ENCODE data around the gene ZNF157. TPM values are rescaled to one million over a fixed set of nuclear protein-coding genes. Genes with fewer than 3 reads are reported as not detected.

ZNF157 gene
- total and polyA plus RNA-seq, 4 donors, result 0.10 to 0.63 (median 0.25) TPM

DNA sequence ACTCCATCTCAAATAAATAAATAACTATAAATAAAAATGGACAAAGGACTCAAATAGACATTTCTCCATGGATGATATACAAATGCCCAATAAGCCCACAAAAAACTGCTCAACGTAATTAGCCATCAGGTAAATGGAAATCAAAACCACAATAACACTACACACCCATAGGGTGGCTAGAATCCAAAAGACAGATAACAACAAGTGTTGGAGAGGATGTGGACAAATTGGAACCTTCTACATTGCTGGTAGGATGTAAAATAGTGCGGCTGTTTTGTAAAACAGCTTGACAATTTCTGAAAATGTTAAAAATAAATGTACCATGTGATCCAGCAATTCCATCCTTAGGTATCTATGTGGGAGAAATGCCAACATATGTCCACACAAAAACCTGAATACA, 52.1 kb downstream of the ZNF157 start:
- Histone ChIP-seq H3K36me3 (ENCODE audit: control insufficient read depth in 4 of 4, insufficient read depth in 4 of 4, low read length in 4 of 4) (no peaks in the 10 kb centered on the region), H3K4me3 (no peak overlapping the region), H3K9ac (ENCODE audit: insufficient read depth in 1 of 2, low read length in 2 of 2) (no peak overlapping the region), H3K27ac (ENCODE audit: low read depth in 1 of 2, low read length in 1 of 2) (no peak overlapping the region), H3K4me1 (ENCODE audit: control insufficient read depth in 5 of 5, insufficient read depth in 5 of 5, low read length in 5 of 5) (no peaks in the 10 kb centered on the region), H3K27me3 (ENCODE audit: control insufficient read depth in 3 of 3, insufficient read depth in 3 of 3, low read length in 2 of 3) (no peaks in the 10 kb centered on the region), H3K9me3 (ENCODE audit: control insufficient read depth in 4 of 4, insufficient read depth in 3 of 4, low read length in 3 of 4) (peaks cover 0 to 22% (median 2%) of the 10 kb centered on the region in 4 donors)
- TF ChIP-seq, protein P1, sequence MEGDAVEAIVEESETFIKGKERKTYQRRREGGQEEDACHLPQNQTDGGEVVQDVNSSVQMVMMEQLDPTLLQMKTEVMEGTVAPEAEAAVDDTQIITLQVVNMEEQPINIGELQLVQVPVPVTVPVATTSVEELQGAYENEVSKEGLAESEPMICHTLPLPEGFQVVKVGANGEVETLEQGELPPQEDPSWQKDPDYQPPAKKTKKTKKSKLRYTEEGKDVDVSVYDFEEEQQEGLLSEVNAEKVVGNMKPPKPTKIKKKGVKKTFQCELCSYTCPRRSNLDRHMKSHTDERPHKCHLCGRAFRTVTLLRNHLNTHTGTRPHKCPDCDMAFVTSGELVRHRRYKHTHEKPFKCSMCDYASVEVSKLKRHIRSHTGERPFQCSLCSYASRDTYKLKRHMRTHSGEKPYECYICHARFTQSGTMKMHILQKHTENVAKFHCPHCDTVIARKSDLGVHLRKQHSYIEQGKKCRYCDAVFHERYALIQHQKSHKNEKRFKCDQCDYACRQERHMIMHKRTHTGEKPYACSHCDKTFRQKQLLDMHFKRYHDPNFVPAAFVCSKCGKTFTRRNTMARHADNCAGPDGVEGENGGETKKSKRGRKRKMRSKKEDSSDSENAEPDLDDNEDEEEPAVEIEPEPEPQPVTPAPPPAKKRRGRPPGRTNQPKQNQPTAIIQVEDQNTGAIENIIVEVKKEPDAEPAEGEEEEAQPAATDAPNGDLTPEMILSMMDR (IDR thresholded peaks at IDR 0.05; ENCODE audit: control extremely low read depth, extremely low read depth), result no peak
- DNase-seq (no peak), ATAC-seq (ENCODE audit: insufficient read depth, low FRiP score) (no peak)
- 68 to 89% methylated on average over 2 of the region's 2 CpGs for WGBS, 2 donors

DNA sequence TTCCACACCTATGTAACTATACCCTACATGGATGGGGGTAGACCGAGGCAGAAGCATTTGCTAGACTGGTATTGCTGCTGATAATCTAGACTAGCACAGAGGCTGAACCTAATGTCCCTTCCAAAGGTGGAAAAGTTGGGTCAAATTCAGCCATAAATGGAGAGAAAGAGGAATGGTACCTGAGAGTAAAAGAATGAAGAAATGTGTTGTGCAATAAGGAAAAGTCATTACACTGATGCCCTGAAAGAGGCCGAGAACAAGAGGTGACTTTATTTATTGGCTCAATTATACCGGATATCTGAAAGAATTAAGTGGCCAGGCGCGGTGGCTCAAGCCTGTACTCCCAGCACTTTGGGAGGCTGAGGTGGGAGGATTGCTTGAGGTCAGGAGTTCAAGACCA, 60.5 kb downstream of the ZNF157 start:
- ATAC-seq (ENCODE audit: insufficient read depth, low FRiP score), result no peak
- no peak for DNase-seq
- Histone ChIP-seq H3K4me1 (ENCODE audit: control insufficient read depth in 5 of 5, insufficient read depth in 5 of 5, low read length in 5 of 5) (no peaks in the 10 kb centered on the region), H3K9me3 (ENCODE audit: control insufficient read depth in 4 of 4, insufficient read depth in 3 of 4, low read length in 3 of 4) (peaks cover 0 to 12% (median 2%) of the 10 kb centered on the region in 4 donors), H3K27ac (ENCODE audit: low read depth in 1 of 2, low read length in 1 of 2) (no peak overlapping the region), H3K27me3 (ENCODE audit: control insufficient read depth in 3 of 3, insufficient read depth in 3 of 3, low read length in 2 of 3) (no peaks in the 10 kb centered on the region), H3K9ac (ENCODE audit: insufficient read depth in 1 of 2, low read length in 2 of 2) (no peak overlapping the region), H3K36me3 (ENCODE audit: control insufficient read depth in 4 of 4, insufficient read depth in 4 of 4, low read length in 4 of 4) (no peaks in the 10 kb centered on the region), H3K4me3 (no peak overlapping the region)
- WGBS, 2 donors, result 91 to 95% methylated on average over 5 of the region's 5 CpGs
- TF ChIP-seq, protein P1 (IDR thresholded peaks at IDR 0.05; ENCODE audit: control extremely low read depth, extremely low read depth), result no peak

DNA sequence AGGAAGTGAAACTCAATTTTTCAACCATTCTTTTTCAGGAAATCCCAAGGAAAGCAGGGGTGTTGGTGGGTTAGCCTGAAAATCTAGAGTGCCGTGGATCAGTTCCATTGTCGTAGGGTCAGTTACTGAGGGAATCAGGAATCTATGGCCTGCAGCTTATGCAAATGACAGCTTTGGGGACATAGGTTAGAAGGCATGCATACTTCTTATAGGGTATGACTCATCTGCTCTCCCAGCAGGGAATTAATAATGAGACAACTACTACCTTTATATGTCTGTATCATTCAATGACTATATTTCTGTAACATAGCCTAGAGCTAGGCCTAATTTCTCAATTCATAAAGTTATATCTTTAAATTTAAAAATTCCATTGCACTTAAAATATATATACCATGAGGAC, 76.1 kb downstream of the ZNF157 start:
- no peaks in the 10 kb centered on the region for H3K4me1 ChIP-seq (ENCODE audit: control insufficient read depth in 5 of 5, insufficient read depth in 5 of 5, low read length in 5 of 5)
- no peak overlapping the region for H3K27ac ChIP-seq (ENCODE audit: low read depth in 1 of 2, low read length in 1 of 2)
- WGBS, 2 donors, result 88 to 97% methylated on average over 2 of the region's 2 CpGs
- DNase-seq (no peak), ATAC-seq (ENCODE audit: insufficient read depth, low FRiP score) (no peak)
- H3K4me3 ChIP-seq, result no peak overlapping the region
- TF ChIP-seq, protein P1 (IDR thresholded peaks at IDR 0.05; ENCODE audit: control extremely low read depth, extremely low read depth), result no peak
- H3K9me3 ChIP-seq (ENCODE audit: control insufficient read depth in 4 of 4, insufficient read depth in 3 of 4, low read length in 3 of 4), result peaks cover 0 to 31% (median 11%) of the 10 kb centered on the region in 4 donors
- no peak overlapping the region for H3K9ac ChIP-seq (ENCODE audit: insufficient read depth in 1 of 2, low read length in 2 of 2)
- no peaks in the 10 kb centered on the region for H3K27me3 ChIP-seq (ENCODE audit: control insufficient read depth in 3 of 3, insufficient read depth in 3 of 3, low read length in 2 of 3)
- H3K36me3 ChIP-seq (ENCODE audit: control insufficient read depth in 4 of 4, insufficient read depth in 4 of 4, low read length in 4 of 4), result peaks cover 4 to 38% (median 21%) of the 10 kb centered on the region in 4 donors

DNA sequence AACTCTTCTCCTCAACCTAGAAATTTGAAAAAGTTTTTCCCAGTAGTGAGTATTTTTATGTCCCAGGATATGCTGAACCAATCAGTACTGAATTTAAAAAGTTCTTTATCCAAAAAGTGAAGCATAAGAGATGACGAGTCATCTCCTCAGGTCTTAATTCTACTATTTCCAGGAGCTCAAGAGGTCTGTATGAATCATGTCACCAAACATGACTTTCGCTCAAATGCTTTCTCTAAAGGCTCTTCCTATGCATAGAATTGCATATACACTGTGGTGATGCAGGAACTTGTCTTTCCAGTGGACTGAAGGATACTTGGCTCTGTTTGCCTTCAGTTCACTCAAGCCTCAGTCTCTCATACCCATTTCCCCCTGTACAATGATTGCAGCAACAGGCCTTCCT, 76.6 kb downstream of the ZNF157 start:
- Histone ChIP-seq H3K9ac (ENCODE audit: insufficient read depth in 1 of 2, low read length in 2 of 2) (no peak overlapping the region), H3K36me3 (ENCODE audit: control insufficient read depth in 4 of 4, insufficient read depth in 4 of 4, low read length in 4 of 4) (peaks cover 4 to 40% (median 21%) of the 10 kb centered on the region in 4 donors), H3K4me1 (ENCODE audit: control insufficient read depth in 5 of 5, insufficient read depth in 5 of 5, low read length in 5 of 5) (no peaks in the 10 kb centered on the region), H3K27ac (ENCODE audit: low read depth in 1 of 2, low read length in 1 of 2) (no peak overlapping the region), H3K4me3 (no peak overlapping the region), H3K9me3 (ENCODE audit: control insufficient read depth in 4 of 4, insufficient read depth in 3 of 4, low read length in 3 of 4) (peaks cover 0 to 31% (median 11%) of the 10 kb centered on the region in 4 donors), H3K27me3 (ENCODE audit: control insufficient read depth in 3 of 3, insufficient read depth in 3 of 3, low read length in 2 of 3) (no peaks in the 10 kb centered on the region)
- ATAC-seq (ENCODE audit: insufficient read depth, low FRiP score), result no peak
- TF ChIP-seq, protein P1 (IDR thresholded peaks at IDR 0.05; ENCODE audit: control extremely low read depth, extremely low read depth), result no peak
- no peak for DNase-seq
- whole genome bisulfite sequencing, 2 donors, result 79 to 98% methylated on average over 2 of the region's 2 CpGs

Measured in lung (tissue), 12 donors.